ENCODE results near the gene HTATIP2.
A peak's percentile ranks its signal among the peaks of the same experiment; 100 is the strongest.
"Not testable (repeated sequence)": the region's sequence is repeated elsewhere in the genome, so short reads cannot be mapped to it uniquely, and the experiment has no call there.

The HTATIP2 gene

GRCh38 chr11:20363500-20364340 lies at the start of gene HTATIP2:
TSS of gene HTATIP2 (plus strand) at chr11:20363714. CDS start at chr11:20364238, 524 bp downstream.
- DNase-seq (ENCODE audit: low read depth, low spot score): peak; percentile 48

- no peak for DNase-seq (ENCODE audit: low read depth, low spot score)
Observed at GRCh38 chr11:20315800-20316199, 47.7 kb upstream of the HTATIP2 start.

- DNase-seq (ENCODE audit: low read depth, low spot score): no peak
Observed at GRCh38 chr11:20321177-20321576, 42.3 kb upstream of the HTATIP2 start.

GRCh38 chr11:20327377-20327935 lies 36.1 kb upstream of the HTATIP2 start:
- DNase-seq (ENCODE audit: low read depth, low spot score): no peak

GRCh38 chr11:20336056-20336455 lies 27.5 kb upstream of the HTATIP2 start:
- no peak for DNase-seq (ENCODE audit: low read depth, low spot score)

GRCh38 chr11:20337526-20338154 lies 25.9 kb upstream of the HTATIP2 start:
- DNase-seq (ENCODE audit: low read depth, low spot score): peak; percentile 43

GRCh38 chr11:20342347-20343141 lies 21.0 kb upstream of the HTATIP2 start:
- peak; percentile 21 for DNase-seq (ENCODE audit: low read depth, low spot score)

GRCh38 chr11:20351136-20351535 lies 12.4 kb upstream of the HTATIP2 start:
- no peak for DNase-seq (ENCODE audit: low read depth, low spot score)

- no peak for DNase-seq (ENCODE audit: low read depth, low spot score)
Observed at GRCh38 chr11:20351751-20352262, 11.7 kb upstream of the HTATIP2 start.

- DNase-seq (ENCODE audit: low read depth, low spot score): peak; percentile 71
Observed at GRCh38 chr11:20353829-20354434, 9.6 kb upstream of the HTATIP2 start.

GRCh38 chr11:20355221-20356219 lies 8.0 kb upstream of the HTATIP2 start:
- peak; percentile 64 for DNase-seq (ENCODE audit: low read depth, low spot score)

GRCh38 chr11:20357150-20357549 lies 6.4 kb upstream of the HTATIP2 start:
- no peak for DNase-seq (ENCODE audit: low read depth, low spot score)

- DNase-seq (ENCODE audit: low read depth, low spot score): peak; percentile 20
Observed at GRCh38 chr11:20360650-20361049, 2.9 kb upstream of the HTATIP2 start.

- no peak for DNase-seq (ENCODE audit: low read depth, low spot score)
Observed at GRCh38 chr11:20362481-20362880, 1.0 kb upstream of the HTATIP2 start.

- no peak for DNase-seq (ENCODE audit: low read depth, low spot score)
Observed at GRCh38 chr11:20363149-20363499, 390 bp upstream of the HTATIP2 start.

GRCh38 chr11:20364341-20364792 lies 853 bp downstream of the HTATIP2 start:
- peak; percentile 10 for DNase-seq (ENCODE audit: low read depth, low spot score)

- not testable (repeated sequence) for DNase-seq (ENCODE audit: low read depth, low spot score)
Observed at GRCh38 chr11:20365465-20365864, 2.0 kb downstream of the HTATIP2 start.

- peak; percentile 90 for DNase-seq (ENCODE audit: low read depth, low spot score)
Observed at GRCh38 chr11:20367313-20367948, 3.9 kb downstream of the HTATIP2 start.

- peak; percentile 53 for DNase-seq (ENCODE audit: low read depth, low spot score)
Observed at GRCh38 chr11:20368438-20368837, 4.9 kb downstream of the HTATIP2 start.
